Breast epithelium (tissue), 3 donors: Measurements from ENCODE around the gene ANGPT4.

ENCODE experiments used
- POLR2A ChIP-seq: fragments of 450-650 bp; IDR thresholded peaks from one replicate; pipeline ENCODE4 v1.6.1; 2016; ENCODE audit warnings: antibody characterized with exemption, mild to moderate bottlenecking, moderate library complexity
- POLR2AphosphoS5 ChIP-seq, 3 donors: sonication (generic); formaldehyde crosslinking; IDR thresholded peaks; one replicate each; pipeline ENCODE4 v1.6.1; 2017; ENCODE audit warnings: antibody characterized with exemption in 3 of 3
- TF ChIP-seq, protein P1 (sequence below), 3 donors: fragments of 450-650 bp; IDR thresholded peaks; one replicate each; pipeline ENCODE4 v1.5.1; 2016 to 2017; ENCODE audit warnings: antibody characterized with exemption in 3 of 3, mild to moderate bottlenecking in 3 of 3, moderate library complexity in 3 of 3

DNA sequence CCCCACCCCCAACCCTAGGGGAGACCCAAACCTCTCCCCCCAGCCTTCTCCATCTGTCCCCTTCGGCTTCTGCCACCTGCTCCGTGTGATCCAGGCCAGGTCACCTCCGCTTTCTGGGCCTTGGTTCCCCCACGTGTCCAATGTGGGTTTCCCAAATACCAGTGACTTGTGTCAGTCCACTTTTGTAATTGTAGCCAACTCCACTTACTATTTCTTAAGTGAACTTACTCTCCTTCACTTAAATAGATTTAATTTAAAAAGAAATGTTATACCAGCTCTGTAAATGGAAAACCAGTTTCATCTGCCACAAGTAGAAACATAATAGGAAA is 92.6 kb downstream of the ANGPT4 start:
- TF ChIP-seq, protein P1, sequence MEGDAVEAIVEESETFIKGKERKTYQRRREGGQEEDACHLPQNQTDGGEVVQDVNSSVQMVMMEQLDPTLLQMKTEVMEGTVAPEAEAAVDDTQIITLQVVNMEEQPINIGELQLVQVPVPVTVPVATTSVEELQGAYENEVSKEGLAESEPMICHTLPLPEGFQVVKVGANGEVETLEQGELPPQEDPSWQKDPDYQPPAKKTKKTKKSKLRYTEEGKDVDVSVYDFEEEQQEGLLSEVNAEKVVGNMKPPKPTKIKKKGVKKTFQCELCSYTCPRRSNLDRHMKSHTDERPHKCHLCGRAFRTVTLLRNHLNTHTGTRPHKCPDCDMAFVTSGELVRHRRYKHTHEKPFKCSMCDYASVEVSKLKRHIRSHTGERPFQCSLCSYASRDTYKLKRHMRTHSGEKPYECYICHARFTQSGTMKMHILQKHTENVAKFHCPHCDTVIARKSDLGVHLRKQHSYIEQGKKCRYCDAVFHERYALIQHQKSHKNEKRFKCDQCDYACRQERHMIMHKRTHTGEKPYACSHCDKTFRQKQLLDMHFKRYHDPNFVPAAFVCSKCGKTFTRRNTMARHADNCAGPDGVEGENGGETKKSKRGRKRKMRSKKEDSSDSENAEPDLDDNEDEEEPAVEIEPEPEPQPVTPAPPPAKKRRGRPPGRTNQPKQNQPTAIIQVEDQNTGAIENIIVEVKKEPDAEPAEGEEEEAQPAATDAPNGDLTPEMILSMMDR (IDR thresholded peaks at IDR 0.05): no peak
- TF ChIP-seq POLR2A (no peak), POLR2AphosphoS5 (IDR thresholded peaks at IDR 0.05) (no peak)
